Gastrocnemius medialis (tissue), 4 donors: ENCODE measurements around the gene VAMP7. TPM values are rescaled to one million over a fixed set of nuclear protein-coding genes. Genes with fewer than 3 reads are reported as not detected.

ENCODE experiments used
- ATAC-seq, 2 donors: fragments of 150-250 bp; one replicate each; pipeline ENCODE4 v1.9.1; 2016
- DNase-seq, 2 donors: peaks; one replicate each; pipeline ENCODE4 v3.0.0-alpha.2; 2019
- H3K27ac ChIP-seq, 4 donors: fragments of 200-600 bp; sonication (generic); 1 replicate in 1 of 4; 2 replicates in 3 of 4; pipeline ENCODE4 v1.5.1; 2016 to 2018; ENCODE audit warnings: mild to moderate bottlenecking in 2 of 4, moderate library complexity in 1 of 4
- H3K27me3 ChIP-seq, 3 donors: fragments of 200-600 bp; sonication (generic) in 2 of 3; 1 replicate in 1 of 3; 2 replicates in 2 of 3; pipeline versions ENCODE4 v1.5.1 to v1.6.0; 2016 to 2019; ENCODE audit warnings: mild to moderate bottlenecking in 1 of 3, moderate library complexity in 1 of 3
- H3K36me3 ChIP-seq, 2 donors: fragments of 200-600 bp; sonication (generic) in 1 of 2; one replicate each; pipeline ENCODE4 v1.5.1; 2017 to 2018
- H3K4me1 ChIP-seq, 2 donors: fragments of 200-600 bp; sonication (generic) in 1 of 2; one replicate each; pipeline ENCODE4 v1.5.1; 2016 to 2017; ENCODE audit warnings: mild to moderate bottlenecking in 2 of 2
- H3K4me3 ChIP-seq, 4 donors: fragments of 200-600 bp; sonication (generic) in 3 of 4; 1 replicate in 1 of 4; 2 replicates in 3 of 4; pipeline ENCODE4 v1.5.1; 2016 to 2019; ENCODE audit warnings: mild to moderate bottlenecking in 2 of 4
- H3K9me3 ChIP-seq, 3 donors: fragments of 200-600 bp; sonication (generic) in 2 of 3; 1 replicate in 1 of 3; 2 replicates in 2 of 3; pipeline ENCODE4 v1.5.1; 2016 to 2019
- POLR2A ChIP-seq, 2 donors: fragments of 450-650 bp; IDR thresholded peaks; one replicate each; pipeline ENCODE4 v1.6.1; 2017; ENCODE audit warnings: antibody characterized with exemption in 2 of 2, mild to moderate bottlenecking in 2 of 2, moderate library complexity in 2 of 2
- in situ Hi-C, 4 donors: fragments of 200-750 bp; cut with MboI; loops; one replicate each; pipeline versions ENCODE4 v1.15.0 to v1.8.0; 2017; ENCODE audit warnings: low sequenced_read_pairs in 4 of 4
- intact Hi-C: fragments of 100-400 bp; cut with DNase I; formaldehyde crosslinking; loops from one replicate; pipeline ENCODE4 v1.15.1; 2023; ENCODE audit warnings: low total_unique reads
- total RNA-seq, 4 donors: library from RNA; depleted of rRNA; stranded (reverse); fragments of >200 nt; gene quantifications; one replicate each; pipeline versions ENCODE4 v1.1.0 to v1.2.3, GENCODE V29; 2016
- TF ChIP-seq, protein P1 (sequence below), 5 experiments: fragments of 450-650 bp in 3 of 5; fragments of 200-600 bp in 2 of 5; sonication (generic) in 2 of 5; IDR thresholded peaks in 4 of 5; conservative IDR thresholded peaks in 1 of 5; 1 replicate in 4 of 5; 2 replicates in 1 of 5; pipeline ENCODE4 v1.5.1; 2016 to 2019; ENCODE audit warnings: antibody characterized with exemption in 5 of 5, mild to moderate bottlenecking in 3 of 5, moderate library complexity in 3 of 5

Gene VAMP7
- total RNA-seq, 4 donors from 2014 or later = 21.6 to 41.4 (median 32.2) TPM

DNA sequence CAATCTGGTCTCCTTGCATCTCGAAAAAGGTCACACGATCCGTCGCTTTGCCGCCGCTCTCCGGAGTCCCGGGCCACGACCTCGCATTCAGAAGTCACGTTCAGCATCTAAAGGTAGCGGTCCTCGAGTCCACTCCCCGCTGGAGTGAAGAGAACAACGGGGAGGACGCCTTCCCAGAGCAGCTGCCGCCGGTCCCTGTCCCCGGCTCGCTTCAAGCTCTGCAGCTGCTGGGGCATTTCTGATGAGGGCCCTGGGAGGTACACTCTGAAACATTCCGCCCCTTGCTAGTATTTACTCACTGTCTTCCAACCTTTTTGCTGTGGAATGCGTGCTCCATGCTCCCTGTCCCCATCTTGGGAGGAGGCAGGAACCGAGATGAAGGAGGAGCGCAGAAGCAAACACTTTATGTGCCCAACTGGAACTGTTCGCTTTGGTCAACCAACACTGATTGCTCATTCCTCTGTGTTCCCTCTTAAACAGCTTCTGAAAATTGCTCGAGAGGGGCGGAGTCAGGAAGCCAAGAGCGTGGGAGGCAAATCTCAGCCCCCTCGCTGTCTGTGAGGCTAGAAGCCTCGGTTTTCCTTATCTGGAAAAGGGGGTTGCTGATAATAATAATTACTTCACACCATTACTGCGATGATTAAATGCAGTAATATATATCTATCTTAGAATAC, 6.4 kb upstream of the VAMP7 start:
- intact Hi-C loops = no loop called here
- Histone ChIP-seq H3K9me3 (no peaks in the 10 kb centered on the region), H3K27me3 (peaks cover 0 to 10% (median 0%) of the 10 kb centered on the region in 3 donors), H3K27ac (no peak overlapping the region), H3K36me3 (no peaks in the 10 kb centered on the region), H3K4me3 (peak overlapping the region in 1 of 4 donors; percentile 6), H3K4me1 (no peaks in the 10 kb centered on the region)
- TF ChIP-seq, protein P1, sequence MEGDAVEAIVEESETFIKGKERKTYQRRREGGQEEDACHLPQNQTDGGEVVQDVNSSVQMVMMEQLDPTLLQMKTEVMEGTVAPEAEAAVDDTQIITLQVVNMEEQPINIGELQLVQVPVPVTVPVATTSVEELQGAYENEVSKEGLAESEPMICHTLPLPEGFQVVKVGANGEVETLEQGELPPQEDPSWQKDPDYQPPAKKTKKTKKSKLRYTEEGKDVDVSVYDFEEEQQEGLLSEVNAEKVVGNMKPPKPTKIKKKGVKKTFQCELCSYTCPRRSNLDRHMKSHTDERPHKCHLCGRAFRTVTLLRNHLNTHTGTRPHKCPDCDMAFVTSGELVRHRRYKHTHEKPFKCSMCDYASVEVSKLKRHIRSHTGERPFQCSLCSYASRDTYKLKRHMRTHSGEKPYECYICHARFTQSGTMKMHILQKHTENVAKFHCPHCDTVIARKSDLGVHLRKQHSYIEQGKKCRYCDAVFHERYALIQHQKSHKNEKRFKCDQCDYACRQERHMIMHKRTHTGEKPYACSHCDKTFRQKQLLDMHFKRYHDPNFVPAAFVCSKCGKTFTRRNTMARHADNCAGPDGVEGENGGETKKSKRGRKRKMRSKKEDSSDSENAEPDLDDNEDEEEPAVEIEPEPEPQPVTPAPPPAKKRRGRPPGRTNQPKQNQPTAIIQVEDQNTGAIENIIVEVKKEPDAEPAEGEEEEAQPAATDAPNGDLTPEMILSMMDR (IDR thresholded peaks at IDR 0.05 in 4 of 5, conservative IDR thresholded peaks at IDR 0.05 in 1 of 5) = no peak
- TF ChIP-seq POLR2A (IDR thresholded peaks at IDR 0.05) = no peak
- DNase-seq (no peak), ATAC-seq (no peak)
- in situ Hi-C loops = no loop called here

DNA sequence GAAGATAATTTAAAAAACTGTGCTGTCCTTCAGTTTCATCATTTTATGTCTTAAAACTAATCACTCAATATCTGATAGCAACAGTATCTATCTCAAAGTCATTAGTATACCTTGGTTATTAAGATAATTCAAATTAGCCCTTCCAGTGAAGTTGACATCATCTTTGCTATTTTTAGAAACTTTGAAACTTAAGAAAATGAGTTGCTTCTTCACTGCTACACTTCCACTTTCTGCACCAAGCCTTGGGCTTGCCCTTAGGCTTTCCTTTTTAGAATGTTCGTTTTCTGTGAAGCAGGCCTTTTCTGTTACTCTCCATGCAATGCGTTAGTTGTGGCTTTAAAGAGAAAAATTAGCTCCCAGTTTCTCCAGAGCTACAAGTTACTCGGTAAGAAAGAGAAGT, 4.4 kb upstream of the VAMP7 start:
- intact Hi-C loops = no loop called here

DNA sequence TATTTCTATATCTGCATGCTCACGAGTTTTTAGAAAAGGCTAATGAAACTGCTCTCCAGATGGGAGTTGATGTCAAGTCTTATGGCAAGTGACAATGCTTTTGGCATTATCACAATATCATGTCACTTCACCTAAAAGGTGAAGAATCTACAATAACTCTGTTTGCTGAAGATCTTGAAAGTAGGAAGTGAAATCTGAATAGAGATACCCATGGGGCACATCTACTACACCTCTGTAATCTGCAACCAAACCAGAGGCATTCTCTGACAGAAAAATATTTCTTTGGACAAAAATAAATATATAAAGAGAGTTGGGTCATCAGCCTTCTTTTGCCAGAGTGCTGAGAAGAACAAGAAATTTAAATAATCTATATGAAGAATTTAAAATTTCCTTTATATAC, 3.9 kb upstream of the VAMP7 start:
- H3K27me3 ChIP-seq = peaks cover 0 to 10% (median 0%) of the 10 kb centered on the region in 3 donors
- no peak overlapping the region for H3K4me3 ChIP-seq
- no peaks in the 10 kb centered on the region for H3K36me3 ChIP-seq
- ATAC-seq (no peak), DNase-seq (no peak)
- intact Hi-C loops = no loop called here
- in situ Hi-C loops = no loop called here
- H3K27ac ChIP-seq = no peak overlapping the region
- H3K9me3 ChIP-seq = no peaks in the 10 kb centered on the region
- TF ChIP-seq, protein P1 (IDR thresholded peaks at IDR 0.05 in 4 of 5, conservative IDR thresholded peaks at IDR 0.05 in 1 of 5) = no peak
- no peak for TF ChIP-seq POLR2A (IDR thresholded peaks at IDR 0.05)
- peaks cover 0 to 5% of the 10 kb centered on the region in 2 donors for H3K4me1 ChIP-seq

More for the DNA sequence above, 4.4 kb upstream of the VAMP7 start:
- DNase-seq (no peak), ATAC-seq (no peak)
- no peak overlapping the region for H3K27ac ChIP-seq
- no peaks in the 10 kb centered on the region for H3K9me3 ChIP-seq
- no peaks in the 10 kb centered on the region for H3K36me3 ChIP-seq
- no peaks in the 10 kb centered on the region for H3K4me1 ChIP-seq
- no peak overlapping the region for H3K4me3 ChIP-seq
- H3K27me3 ChIP-seq = peaks cover 0 to 10% (median 0%) of the 10 kb centered on the region in 3 donors
- TF ChIP-seq, protein P1 (IDR thresholded peaks at IDR 0.05 in 4 of 5, conservative IDR thresholded peaks at IDR 0.05 in 1 of 5) = no peak
- no peak for TF ChIP-seq POLR2A (IDR thresholded peaks at IDR 0.05)
- in situ Hi-C loops = no loop called here

DNA sequence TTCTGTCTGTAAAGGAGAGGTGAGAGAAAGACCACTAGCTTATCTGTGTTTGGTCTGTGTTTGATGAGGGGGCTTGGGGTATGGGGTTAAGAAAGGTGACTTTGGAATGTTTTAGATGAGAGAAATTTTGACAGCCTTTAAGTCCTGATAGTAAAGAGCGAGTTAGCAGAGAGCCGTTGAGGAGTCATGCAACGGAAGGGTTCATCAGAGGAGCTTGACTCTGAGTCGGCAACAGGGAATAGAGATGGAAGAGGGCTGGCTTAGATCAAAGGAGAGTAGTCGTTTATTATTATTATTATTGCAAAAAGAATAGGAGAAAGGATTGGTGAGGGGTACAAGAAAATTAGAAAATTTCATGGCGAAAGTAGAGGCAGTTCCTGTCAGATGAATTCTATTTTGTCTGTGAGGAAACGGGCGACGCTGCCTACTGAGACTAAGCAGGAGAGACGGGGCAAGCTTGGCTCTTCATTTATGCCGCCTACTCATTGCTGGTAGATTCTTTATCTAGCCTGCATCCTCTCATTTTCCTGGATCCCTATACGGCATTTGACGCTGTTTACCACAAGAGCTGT, 473 bp upstream of the VAMP7 start:
- ATAC-seq (peak; percentile 31 to 54), DNase-seq (no peak)
- intact Hi-C loops = loop anchor here (5.0 kb wide), 1 partner anchor 1118 kb away; the partner anchor contains the start of gene DKC1
- Histone ChIP-seq H3K4me1 (peaks cover 3 to 9% of the 10 kb centered on the region in 2 donors), H3K4me3 (peak overlapping the region; percentile 64 to 81 (median 71)), H3K36me3 (no peaks in the 10 kb centered on the region), H3K9me3 (no peaks in the 10 kb centered on the region), H3K27ac (peak overlapping the region; percentile 76 to 92 (median 84)), H3K27me3 (no peaks in the 10 kb centered on the region)
- TF ChIP-seq, protein P1 (IDR thresholded peaks at IDR 0.05 in 4 of 5, conservative IDR thresholded peaks at IDR 0.05 in 1 of 5) = no peak
- no peak for TF ChIP-seq POLR2A (IDR thresholded peaks at IDR 0.05)
- in situ Hi-C loops = no loop called here
